IPS-11a (cell line): ENCODE data around the gene ERP44.

ENCODE experiments used
- H3K4me3 ChIP-seq: one replicate; pipeline ENCODE4 v1.5.1; 2013; ENCODE audit warnings: low read depth, low read length, control low read depth

ERP44 gene

DNA sequence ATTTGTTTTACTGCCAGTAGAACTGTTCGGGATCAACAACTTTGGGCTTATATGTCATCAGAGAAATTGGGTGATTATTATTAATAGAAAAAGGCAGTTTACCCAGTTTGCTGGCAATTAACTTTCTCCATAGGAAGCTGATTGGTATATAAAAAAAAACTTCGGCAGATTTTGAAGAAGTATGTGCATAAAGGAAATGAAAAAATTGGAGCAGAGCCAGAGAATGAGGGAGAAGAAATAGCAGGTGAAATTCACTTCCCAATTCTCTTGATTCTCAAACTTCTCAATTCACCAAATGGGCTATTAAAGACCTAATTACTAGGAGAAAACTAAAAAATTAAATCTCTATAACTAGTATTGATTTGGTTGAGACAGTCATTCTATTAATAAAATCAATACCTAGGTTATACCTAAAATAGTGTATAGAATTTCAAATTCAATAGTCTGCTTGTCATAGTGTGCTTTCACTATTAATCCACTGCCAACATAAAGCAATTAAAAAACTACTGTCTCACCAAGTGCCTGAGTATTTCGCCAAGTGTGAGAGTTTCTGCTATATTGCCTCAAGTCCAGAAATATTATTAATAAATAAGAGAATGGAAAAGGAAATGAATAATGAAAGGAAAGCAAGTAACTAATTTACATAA, 144.8 kb downstream of the ERP44 start:
- H3K4me3 ChIP-seq = no peak overlapping the region

DNA sequence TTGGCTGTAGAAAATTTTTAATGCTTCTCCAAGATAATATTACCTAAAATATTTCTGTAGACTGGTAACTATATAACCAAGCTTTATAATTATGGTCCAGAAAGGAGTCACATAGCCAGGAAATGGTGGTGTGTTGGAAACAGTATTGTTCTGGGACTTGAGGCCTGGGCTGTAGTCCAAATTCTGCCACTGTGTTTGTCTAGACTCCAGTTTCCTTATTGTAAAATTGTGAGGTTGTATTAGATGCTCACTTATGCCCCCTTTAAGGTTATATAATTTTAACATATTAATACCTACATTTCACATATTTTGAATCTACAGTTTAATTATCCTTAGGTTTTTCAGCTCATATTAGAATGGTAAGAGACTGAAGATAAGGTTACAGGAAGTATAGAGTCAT, 149.9 kb downstream of the ERP44 start:
- no peak overlapping the region for H3K4me3 ChIP-seq

DNA sequence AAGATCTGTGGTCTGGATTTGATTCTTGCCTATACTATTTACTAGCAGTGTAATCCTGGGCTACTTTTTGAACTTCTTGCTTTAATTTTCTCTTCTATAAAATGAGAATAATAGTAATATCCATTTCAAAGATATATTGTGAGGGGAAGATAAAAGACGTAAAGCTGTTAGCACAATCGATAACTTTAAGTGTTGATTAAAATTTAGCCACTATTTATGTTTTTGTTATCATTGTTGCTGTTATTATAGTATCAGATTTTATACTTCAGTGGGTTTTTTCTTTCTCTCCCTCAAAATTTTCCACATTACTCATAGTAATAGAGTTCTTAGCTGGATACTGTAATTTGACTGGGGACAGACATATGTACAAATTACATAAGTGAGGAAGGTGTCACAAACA, 150.3 kb downstream of the ERP44 start:
- no peak overlapping the region for H3K4me3 ChIP-seq

DNA sequence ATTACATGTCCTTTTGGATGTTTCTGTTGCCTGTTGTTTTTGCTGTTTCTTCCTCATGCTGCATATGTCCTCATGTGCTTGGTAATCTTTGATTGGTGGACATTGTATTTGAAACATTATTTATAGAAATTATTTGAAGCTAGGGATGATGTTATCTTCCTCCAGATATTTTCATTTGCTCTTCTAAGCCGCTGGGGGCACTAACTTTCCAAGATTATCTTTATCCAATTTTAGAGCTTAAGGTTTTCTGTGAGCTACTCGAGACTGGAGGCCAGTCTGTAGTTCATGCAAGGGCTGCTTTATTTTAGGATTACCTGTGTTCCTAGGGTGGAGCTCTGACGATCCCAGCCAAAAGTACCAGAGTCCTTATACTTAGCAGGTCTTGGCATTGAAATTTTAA, 151.4 kb downstream of the ERP44 start:
- no peak overlapping the region for H3K4me3 ChIP-seq

DNA sequence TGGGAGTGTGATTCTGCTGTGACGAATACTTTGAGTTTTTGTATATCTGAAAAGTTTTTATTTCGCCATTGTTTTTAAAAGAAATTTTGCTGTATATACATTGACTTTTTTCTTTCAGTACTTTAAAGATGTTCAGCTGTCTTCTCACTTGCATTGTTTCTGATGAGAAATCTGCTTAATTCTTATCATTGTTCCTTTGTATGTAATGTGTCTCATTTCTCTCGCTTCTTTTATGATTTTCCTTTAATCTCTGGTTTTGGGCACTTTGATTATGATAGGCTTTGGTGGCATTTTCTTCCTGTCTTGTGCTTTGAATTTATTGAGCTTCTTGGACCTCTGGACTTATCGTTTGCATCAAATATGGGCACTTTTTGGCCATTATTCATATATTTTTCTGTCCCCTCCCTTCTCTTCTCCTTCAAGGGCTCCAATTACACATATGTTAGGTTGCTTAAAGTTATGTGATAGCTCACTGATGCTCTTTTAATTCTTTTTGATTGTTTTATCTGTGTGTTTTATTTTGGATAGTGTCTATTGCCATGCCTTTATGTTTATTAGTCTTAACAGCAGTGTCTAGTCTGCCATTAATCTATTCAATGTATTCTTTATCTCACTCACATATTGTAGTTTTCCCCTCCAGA, 161.7 kb downstream of the ERP44 start:
- no peak overlapping the region for H3K4me3 ChIP-seq

DNA sequence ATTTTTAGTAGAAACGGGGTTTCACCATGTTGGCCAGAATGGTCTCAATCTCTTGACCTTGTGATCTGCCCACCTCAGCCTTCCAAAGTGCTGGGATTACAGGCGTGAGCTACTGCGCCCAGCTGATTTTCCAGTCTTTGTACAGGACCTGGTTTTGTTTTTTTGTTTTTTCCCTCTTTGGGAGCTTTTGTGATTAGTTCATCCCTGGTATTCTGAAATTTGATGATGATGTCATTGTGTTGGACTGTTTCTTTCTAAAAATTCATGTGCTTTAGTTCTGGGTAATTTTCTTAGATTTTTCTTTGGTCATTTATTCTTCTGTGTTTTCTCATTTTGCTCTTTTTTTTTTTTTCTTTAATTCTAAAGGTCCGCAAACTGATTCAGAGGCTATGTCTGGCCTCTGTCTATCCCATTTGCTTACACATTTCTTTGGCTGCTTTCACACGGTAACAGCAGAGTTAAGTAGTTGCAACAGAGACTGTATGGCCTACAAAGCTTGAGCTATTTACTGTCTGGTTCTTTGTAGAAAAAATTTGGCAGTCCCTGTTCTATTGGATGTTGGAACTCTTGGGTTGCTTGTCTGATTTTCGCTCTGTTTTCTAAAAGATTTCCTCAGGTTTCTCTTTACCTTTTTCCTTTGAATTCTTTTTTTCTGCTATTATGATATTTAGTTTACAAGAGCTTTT, 167.5 kb downstream of the ERP44 start:
- H3K4me3 ChIP-seq = no peak overlapping the region

DNA sequence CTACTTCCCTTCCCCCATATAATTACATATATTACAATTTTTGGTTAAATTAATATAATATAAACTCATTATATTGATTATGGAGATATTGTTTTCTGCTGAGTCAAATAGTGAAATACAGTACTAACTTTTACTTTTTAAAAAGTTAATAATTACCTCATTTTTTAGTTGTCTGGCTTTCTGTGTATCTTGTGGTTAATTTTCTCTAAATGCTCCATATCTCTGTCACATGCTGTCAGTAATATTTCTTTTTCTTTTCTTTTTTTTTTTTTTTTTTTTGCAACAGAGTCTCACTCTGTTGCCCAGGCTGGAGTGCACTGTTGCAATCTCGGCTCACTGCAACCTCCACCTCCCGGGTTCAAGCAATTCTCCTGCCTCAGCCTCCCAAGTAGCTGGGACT, 169.1 kb downstream of the ERP44 start:
- H3K4me3 ChIP-seq = no peak overlapping the region
